GM19023 (cell line): ENCODE data around the gene TARM1.

Experiments used
- ATAC-seq: cut with Tn5 transposase; IDR thresholded peaks from one replicate; pipeline ENCODE4 v1.9.1; 2021; ENCODE audit warnings: mild to moderate bottlenecking, moderate library complexity; ENCODE audit not compliant: unreplicated experiment

TARM1 gene

GRCh38 chr19:54035215-54036178, 45.7 kb downstream of the TARM1 start:
- ATAC-seq = no peak

- ATAC-seq = no peak
Observed at GRCh38 chr19:54030895-54031586, 50.1 kb downstream of the TARM1 start.

- no peak for ATAC-seq
Observed at GRCh38 chr19:54029930-54030490, 51.2 kb downstream of the TARM1 start.

- no peak for ATAC-seq
Observed at GRCh38 chr19:54029301-54029700, 51.9 kb downstream of the TARM1 start.

- no peak for ATAC-seq
Observed at GRCh38 chr19:54026656-54027055, 54.5 kb downstream of the TARM1 start.

- no peak for ATAC-seq
Observed at GRCh38 chr19:54024660-54025059, 56.5 kb downstream of the TARM1 start.

- no peak for ATAC-seq
Observed at GRCh38 chr19:54023191-54023590, 58.0 kb downstream of the TARM1 start.

GRCh38 chr19:54021932-54022331, 59.2 kb downstream of the TARM1 start:
- no peak for ATAC-seq

GRCh38 chr19:54021363-54021762, 59.8 kb downstream of the TARM1 start:
- ATAC-seq = no peak
